Spleen (tissue), 11 donors: ENCODE measurements around the gene RPA1. TPM values are rescaled to one million over a fixed set of nuclear protein-coding genes. Genes with fewer than 3 reads are reported as not detected.

Source experiments
- DNase-seq: peaks from one replicate; pipeline ENCODE4 v3.0.0-alpha.2; 2020
- H3K27ac ChIP-seq, 8 donors: fragments of 200-600 bp; sonication (generic) in 7 of 8; 1 replicate in 4 of 8; 2 replicates in 4 of 8; pipeline versions ENCODE4 v1.5.0 to v1.8.0; 2016 to 2021; ENCODE audit warnings: inconsistent platforms in 4 of 8, mild to moderate bottlenecking in 4 of 8, moderate library complexity in 1 of 8
- H3K27me3 ChIP-seq, 7 donors: fragments of 200-600 bp; sonication (generic) in 6 of 7; replicated peaks in 1 of 7; 1 replicate in 4 of 7; 2 replicates in 3 of 7; pipeline versions ENCODE4 v1.5.0 to v1.8.0; 2016 to 2021; ENCODE audit warnings: inconsistent platforms in 3 of 7, mild to moderate bottlenecking in 1 of 7
- H3K36me3 ChIP-seq, 6 donors: fragments of 200-600 bp; sonication (generic) in 5 of 6; 1 replicate in 4 of 6; 2 replicates in 2 of 6; pipeline versions ENCODE4 v1.5.0 to v1.8.0; 2016 to 2021; ENCODE audit warnings: inconsistent platforms in 2 of 6
- H3K4me1 ChIP-seq, 6 donors: fragments of 200-600 bp; sonication (generic) in 5 of 6; 1 replicate in 3 of 6; 2 replicates in 3 of 6; pipeline versions ENCODE4 v1.5.0 to v1.8.0; 2016 to 2021; ENCODE audit warnings: inconsistent platforms in 3 of 6
- H3K4me3 ChIP-seq, 8 donors: fragments of 200-600 bp; sonication (generic) in 7 of 8; 1 replicate in 4 of 8; 2 replicates in 4 of 8; pipeline versions ENCODE4 v1.5.0 to v1.8.0; 2016 to 2021; ENCODE audit warnings: inconsistent platforms in 4 of 8, mild to moderate bottlenecking in 4 of 8, moderate library complexity in 2 of 8
- H3K9me3 ChIP-seq, 8 donors: fragments of 200-600 bp; sonication (generic) in 7 of 8; 1 replicate in 4 of 8; 2 replicates in 4 of 8; pipeline versions ENCODE4 v1.5.0 to v1.8.0; 2016 to 2021; ENCODE audit warnings: inconsistent platforms in 4 of 8
- POLR2A ChIP-seq, 3 donors: fragments of 450-650 bp; IDR thresholded peaks; one replicate each; pipeline ENCODE4 v1.5.1; 2017; ENCODE audit warnings: antibody characterized with exemption in 3 of 3, mild to moderate bottlenecking in 1 of 3
- POLR2AphosphoS5 ChIP-seq, 3 donors: sonication (generic); formaldehyde crosslinking; IDR thresholded peaks; one replicate each; pipeline ENCODE4 v1.5.1; 2017; ENCODE audit warnings: antibody characterized with exemption in 3 of 3
- WGBS, 5 donors: extraction: QIAGEN DNeasy Blood & Tissue Kit in 3 of 5; methylation state at CpG; one replicate each; pipeline versions ENCODE4 v1.1.5 to v1.1.7; 2013 to 2018; 5-methylcytosine and 5-hydroxymethylcytosine counted together
- intact Hi-C: fragments of 100-400 bp; cut with DNase I; formaldehyde crosslinking; loops from one replicate; pipeline ENCODE4 v1.15.0; 2023; ENCODE audit warnings: low total_unique reads
- polyA plus RNA-seq, 3 donors: library from polyadenylated mRNA; stranded (reverse); fragments of 200-250 nt; gene quantifications; one replicate each; pipeline ENCODE4 v1.2.1, GENCODE V29; 2013
- total RNA-seq, 7 donors: library from RNA; depleted of rRNA in 3 of 7; stranded (reverse); fragments of >200 nt in 3 of 7; fragmentation: NEBNext Ultra II Directional in 4 of 7; extraction: Animal tissue kit (Norgen Biotek cat#: 25700) in 4 of 7; gene quantifications; one replicate each; pipeline versions ENCODE4 v1.1.0 to v1.2.1, GENCODE V29; 2016 to 2021
- TF ChIP-seq, protein P1 (sequence below), 11 experiments: fragments of 200-600 bp in 7 of 11; fragments of 450-650 bp in 4 of 11; sonication (generic) in 4 of 11; IDR thresholded peaks in 8 of 11; conservative IDR thresholded peaks in 3 of 11; 1 replicate in 7 of 11; 2 replicates in 4 of 11; pipeline versions ENCODE4 v1.4.0 to v1.8.0; 2016 to 2021; ENCODE audit warnings: antibody characterized with exemption in 11 of 11, inconsistent platforms in 4 of 11, mild to moderate bottlenecking in 1 of 11
- donor health status: healthy with polysubstance abuse.
- donor health status: DM: no; HTN: no; CAD: no; lungs with moderate emphysema.
- donor health status: DM: no; HTN: no; CAD: no.
- donor health status: Bipolar disorder and iron deficiency.
- donor health status: healthy.
- donor health status: DM: no; HTN: no; CAD: no.
- donor health status: DM: yes; HTN: yes; CAD: no.

Gene RPA1
- total and polyA plus RNA-seq, 10 donors: 20.7 to 101 (median 35.1) TPM

DNA sequence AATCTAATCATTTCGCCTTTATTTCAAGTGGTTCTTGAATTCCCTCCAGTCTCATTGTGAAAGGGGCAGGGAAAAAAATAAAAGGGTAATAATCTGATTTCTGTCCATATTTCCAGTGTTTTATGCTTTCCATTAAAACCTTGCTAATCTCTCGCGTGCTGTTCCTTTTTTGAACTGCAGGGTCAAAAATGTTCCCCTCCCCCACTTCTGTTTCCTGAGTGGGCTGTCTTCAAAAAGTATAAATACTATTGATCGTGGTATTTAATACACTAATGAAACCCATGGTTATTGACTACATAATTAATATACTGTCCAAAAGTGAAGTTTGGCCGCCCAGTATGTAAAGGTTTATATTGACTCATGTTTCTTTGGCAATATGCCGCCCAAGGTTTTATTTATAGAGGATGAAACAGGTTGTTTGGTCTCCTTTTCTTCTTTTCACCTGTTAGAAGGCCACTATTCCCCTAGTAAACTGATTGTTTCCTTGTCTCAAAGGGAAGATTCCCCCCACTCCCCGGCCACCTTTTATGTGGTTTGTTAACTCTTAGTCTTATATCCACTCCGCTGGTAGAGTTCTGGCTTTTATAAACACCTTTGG lies 69.7 kb downstream of the RPA1 start:
- H3K27ac ChIP-seq: no peak overlapping the region
- no peak overlapping the region for H3K4me3 ChIP-seq
- TF ChIP-seq POLR2A (IDR thresholded peaks at IDR 0.05): no peak
- no peak for TF ChIP-seq POLR2AphosphoS5 (IDR thresholded peaks at IDR 0.05)
- TF ChIP-seq, protein P1, sequence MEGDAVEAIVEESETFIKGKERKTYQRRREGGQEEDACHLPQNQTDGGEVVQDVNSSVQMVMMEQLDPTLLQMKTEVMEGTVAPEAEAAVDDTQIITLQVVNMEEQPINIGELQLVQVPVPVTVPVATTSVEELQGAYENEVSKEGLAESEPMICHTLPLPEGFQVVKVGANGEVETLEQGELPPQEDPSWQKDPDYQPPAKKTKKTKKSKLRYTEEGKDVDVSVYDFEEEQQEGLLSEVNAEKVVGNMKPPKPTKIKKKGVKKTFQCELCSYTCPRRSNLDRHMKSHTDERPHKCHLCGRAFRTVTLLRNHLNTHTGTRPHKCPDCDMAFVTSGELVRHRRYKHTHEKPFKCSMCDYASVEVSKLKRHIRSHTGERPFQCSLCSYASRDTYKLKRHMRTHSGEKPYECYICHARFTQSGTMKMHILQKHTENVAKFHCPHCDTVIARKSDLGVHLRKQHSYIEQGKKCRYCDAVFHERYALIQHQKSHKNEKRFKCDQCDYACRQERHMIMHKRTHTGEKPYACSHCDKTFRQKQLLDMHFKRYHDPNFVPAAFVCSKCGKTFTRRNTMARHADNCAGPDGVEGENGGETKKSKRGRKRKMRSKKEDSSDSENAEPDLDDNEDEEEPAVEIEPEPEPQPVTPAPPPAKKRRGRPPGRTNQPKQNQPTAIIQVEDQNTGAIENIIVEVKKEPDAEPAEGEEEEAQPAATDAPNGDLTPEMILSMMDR (IDR thresholded peaks at IDR 0.05 in 8 of 11, conservative IDR thresholded peaks at IDR 0.05 in 3 of 11): no peak
- H3K4me1 ChIP-seq: peaks cover 0 to 3% (median 0%) of the 10 kb centered on the region in 6 donors
- intact Hi-C loops: no loop called here
- no peak for DNase-seq
- peaks cover 0 to 3% (median 0%) of the 10 kb centered on the region in 7 donors for H3K27me3 ChIP-seq
- H3K9me3 ChIP-seq: no peaks in the 10 kb centered on the region
- 87 to 92% (median 89%) methylated on average over 8 of the region's 8 CpGs for WGBS, 5 donors
- H3K36me3 ChIP-seq: peaks cover 0 to 56% (median 44%) of the 10 kb centered on the region in 6 donors

DNA sequence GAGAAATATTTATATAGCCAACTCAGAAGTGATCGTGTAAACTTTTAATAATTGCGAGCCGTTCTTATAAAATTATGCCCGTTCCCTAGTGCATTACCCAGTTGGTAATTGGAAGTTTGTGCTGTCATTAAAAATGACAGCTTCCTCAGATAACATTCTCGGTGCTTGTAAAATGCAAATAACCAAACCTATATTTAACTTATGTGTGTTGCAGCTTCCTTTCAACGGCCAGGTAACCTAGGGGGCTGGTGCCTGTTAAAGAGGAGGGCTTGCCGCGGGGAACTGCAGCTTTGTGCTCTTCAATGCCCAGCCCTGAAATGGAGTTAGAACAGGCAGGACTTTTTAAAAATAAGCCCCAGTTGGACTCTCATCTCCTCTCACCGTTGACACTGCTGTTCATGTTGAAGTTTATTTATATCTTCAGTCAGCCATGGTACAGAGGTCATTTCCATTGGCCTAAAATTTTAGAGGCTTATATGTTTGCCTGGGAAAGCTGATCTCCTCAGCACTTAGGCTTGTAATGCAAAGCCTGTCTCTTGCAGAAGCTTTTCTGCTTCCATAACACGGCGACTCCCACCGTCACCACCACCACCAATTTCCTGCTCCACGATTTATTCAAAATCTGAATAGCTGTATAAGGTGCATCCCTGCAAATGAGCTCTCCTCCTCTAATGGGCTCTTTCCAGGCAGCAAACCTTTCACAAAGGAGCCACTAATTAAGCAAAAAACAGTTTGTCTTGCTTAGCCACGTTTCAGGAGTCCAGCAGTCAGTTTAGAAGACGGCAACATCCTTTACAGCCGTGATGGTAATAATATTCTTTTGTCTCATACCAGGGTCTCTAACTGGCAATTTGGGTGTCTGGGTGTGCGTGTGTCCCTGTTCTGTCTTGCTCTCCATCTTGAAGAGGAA lies 74.7 kb downstream of the RPA1 start:
- TF ChIP-seq, protein P1 (IDR thresholded peaks at IDR 0.05 in 8 of 11, conservative IDR thresholded peaks at IDR 0.05 in 3 of 11): no peak
- no peak for TF ChIP-seq POLR2A (IDR thresholded peaks at IDR 0.05)
- H3K4me1 ChIP-seq: peaks cover 10 to 23% (median 14%) of the 10 kb centered on the region in 6 donors
- no peak overlapping the region for H3K27ac ChIP-seq
- 57 to 66% (median 62%) methylated on average over 17 of the region's 17 CpGs for WGBS, 5 donors
- no peak overlapping the region for H3K4me3 ChIP-seq
- intact Hi-C loops: loop anchor here (5.0 kb wide), 1 partner anchor 123 kb away; the partner anchor contains the start of gene RTN4RL1
- H3K36me3 ChIP-seq: peaks cover 0 to 6% (median 0%) of the 10 kb centered on the region in 6 donors
- H3K27me3 ChIP-seq: peaks cover 0 to 53% (median 31%) of the 10 kb centered on the region in 7 donors
- H3K9me3 ChIP-seq: no peaks in the 10 kb centered on the region
- DNase-seq: no peak

DNA sequence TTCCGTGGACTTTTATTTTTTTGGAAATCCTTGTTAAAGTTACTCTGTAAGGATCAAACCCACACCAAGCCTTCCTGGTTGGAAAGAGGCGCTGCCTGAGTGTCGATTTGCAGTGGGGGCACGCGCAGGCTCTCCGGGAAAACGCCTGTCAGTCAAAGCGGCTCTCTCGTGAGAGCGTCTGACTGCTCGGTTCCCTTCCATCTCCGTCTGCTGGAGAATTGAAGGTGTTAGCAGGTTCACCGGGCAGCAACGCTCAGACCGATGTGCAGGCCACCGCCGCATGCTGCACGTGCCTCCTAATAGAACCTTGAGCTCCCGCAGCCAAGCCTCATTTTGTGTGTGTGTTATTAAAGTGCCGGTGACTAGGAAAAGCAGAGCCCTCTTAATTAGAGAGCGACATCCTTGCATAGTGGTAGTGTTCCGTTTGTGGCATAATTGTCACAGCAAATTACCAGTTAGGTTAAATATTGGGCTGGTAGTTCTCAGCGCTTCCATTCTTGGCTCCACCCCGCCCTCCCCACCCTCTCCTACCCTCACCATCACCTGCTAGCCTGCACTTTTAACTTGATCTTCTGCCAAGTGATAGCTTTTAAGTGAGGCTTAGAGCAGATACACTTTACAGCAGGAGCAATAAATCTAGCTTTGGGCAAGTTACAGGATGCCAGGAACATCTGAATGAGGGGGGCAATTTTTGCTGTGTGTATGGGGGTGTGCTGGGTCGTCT lies 75.5 kb downstream of the RPA1 start:
- peaks cover 0 to 62% (median 39%) of the 10 kb centered on the region in 7 donors for H3K27me3 ChIP-seq
- TF ChIP-seq POLR2A (IDR thresholded peaks at IDR 0.05): no peak
- TF ChIP-seq POLR2AphosphoS5 (IDR thresholded peaks at IDR 0.05): no peak
- TF ChIP-seq, protein P1 (IDR thresholded peaks at IDR 0.05 in 8 of 11, conservative IDR thresholded peaks at IDR 0.05 in 3 of 11): no peak
- 24 to 39% (median 37%) methylated on average over 21 to 25 of the region's 25 CpGs for WGBS, 5 donors
- H3K9me3 ChIP-seq: no peaks in the 10 kb centered on the region
- intact Hi-C loops: loop anchor here (5.0 kb wide), 1 partner anchor 122 kb away; the partner anchor contains the start of gene RTN4RL1
- peaks cover 10 to 23% (median 14%) of the 10 kb centered on the region in 6 donors for H3K4me1 ChIP-seq
- DNase-seq: no peak
- H3K27ac ChIP-seq: no peak overlapping the region
- H3K4me3 ChIP-seq: no peak overlapping the region
- H3K36me3 ChIP-seq: no peaks in the 10 kb centered on the region
